K562 (cell line): Measurements from ENCODE around the gene PEF1. TPM values are rescaled to one million over a fixed set of nuclear protein-coding genes. Genes with fewer than 3 reads are reported as not detected.

Source experiments
- ATAC-seq: fragments of 200-7000 bp; cut with Tn5 transposase; 3 replicates; pipeline ENCODE4 v1.9.1; 2020; ENCODE audit warnings: moderate library complexity
- BruUV-seq: library from RNA; stranded (reverse); fragments of 400-500 nt; replicated peaks from 2 replicates; lab custom pipeline; 2021; lab: Mats Ljungman, UMichigan
- CTCF ChIA-PET: fragments of 300-600 bp; formaldehyde crosslinking; extraction: SDS; loops from one replicate; lab custom pipeline; 2021; ENCODE audit warnings: low intra/inter-chr PET ratio; lab: Yijun Ruan, JAX
- POLR2A ChIA-PET: fragments of 300-600, 350-650 bp; sonication (Branson Sonifier 250); formaldehyde crosslinking; extraction: SDS; loops from one replicate; lab custom pipeline; 2021; ENCODE audit warnings: antibody characterized with exemption, inconsistent platforms; lab: Yijun Ruan, JAX
- DNase-seq, 4 experiments: peaks; one replicate each; pipeline versions ENCODE4 v3.0.0 to v3.0.0-alpha.2; 2011 to 2018; ENCODE audit warnings: low spot score in 3 of 4, mixed read lengths in 3 of 4; ENCODE audit errors: extremely low read depth in 1 of 4
- FAIRE-seq: peaks from 2 replicates; lab custom pipeline; 2011; peaks lifted over from hg19 to GRCh38; lab: Jason Lieb, UNC
- H2AFZ ChIP-seq: 2 replicates; pipeline ENCODE4 v1.6.0; 2011; ENCODE audit warnings: low read depth, low read length, control low read depth, inconsistent platforms
- H3K27ac ChIP-seq: fragments of 200-600 bp; 3 replicates; pipeline ENCODE4 v1.8.0; 2011; ENCODE audit warnings: low read depth, mild to moderate bottlenecking, control low read depth, inconsistent platforms, low read length, moderate library complexity, mixed read lengths; ENCODE audit errors: extremely low read depth
- H3K27me3 ChIP-seq, 2 experiments: fragments of 300-600 bp in 1 of 2; 2 replicates in 1 of 2; 3 replicates in 1 of 2; pipeline versions ENCODE4 v1.6.0 to v1.8.0; 2011; ENCODE audit warnings: inconsistent platforms in 2 of 2, low read length in 2 of 2, mild to moderate bottlenecking in 1 of 2, mixed read lengths in 1 of 2, moderate library complexity in 1 of 2; ENCODE audit not compliant: control insufficient read depth in 2 of 2, insufficient read depth in 2 of 2
- H3K36me3 ChIP-seq: fragments of 300-600 bp; 3 replicates; pipeline ENCODE4 v1.8.0; 2011; ENCODE audit warnings: mild to moderate bottlenecking, low read length, inconsistent platforms; ENCODE audit not compliant: control insufficient read depth, insufficient read depth
- H3K4me1 ChIP-seq, 2 experiments: fragments of 200-600 bp in 1 of 2; replicated peaks in 1 of 2; 2 replicates in 1 of 2; 3 replicates in 1 of 2; pipeline versions ENCODE4 v1.5.1 to v1.8.0; 2011; ENCODE audit warnings: inconsistent platforms in 2 of 2, low read length in 2 of 2, mild to moderate bottlenecking in 1 of 2, mixed read lengths in 1 of 2, moderate library complexity in 1 of 2; ENCODE audit not compliant: control insufficient read depth in 2 of 2, insufficient read depth in 2 of 2
- H3K4me2 ChIP-seq: 2 replicates; pipeline ENCODE4 v1.6.1; 2011; ENCODE audit warnings: low read length, control low read depth, inconsistent platforms, mixed read lengths; ENCODE audit not compliant: insufficient read depth
- H3K4me3 ChIP-seq: fragments of 200-600 bp; sonication (generic), shearing (Covaris generic); 2 replicates; pipeline ENCODE4 v1.5.1; 2016; ENCODE audit warnings: control low read depth, inconsistent platforms
- H3K79me2 ChIP-seq: fragments of 200-600 bp; 3 replicates; pipeline ENCODE4 v1.8.0; 2011; ENCODE audit warnings: low read length, inconsistent platforms; ENCODE audit not compliant: control insufficient read depth, insufficient read depth
- H3K9ac ChIP-seq, 2 experiments: 2 replicates each; pipeline versions ENCODE4 v1.6.0 to v1.6.1; 2011; ENCODE audit warnings: low read depth in 2 of 2, low read length in 2 of 2, control low read depth in 1 of 2, inconsistent platforms in 1 of 2, mild to moderate bottlenecking in 1 of 2, mixed read lengths in 1 of 2; ENCODE audit not compliant: insufficient read depth in 1 of 2
- H3K9me1 ChIP-seq: one replicate; pipeline ENCODE4 v1.6.0; 2011; ENCODE audit warnings: inconsistent platforms, mild to moderate bottlenecking, low read length, moderate library complexity; ENCODE audit not compliant: control insufficient read depth, insufficient read depth
- H3K9me3 ChIP-seq: replicated peaks from 2 replicates; pipeline ENCODE4 v1.5.1; 2011; ENCODE audit warnings: low read depth, low read length, inconsistent platforms; ENCODE audit not compliant: control insufficient read depth, insufficient read depth
- H4K20me1 ChIP-seq: replicated peaks from 2 replicates; pipeline ENCODE4 v1.6.1; 2011; ENCODE audit warnings: low read length, inconsistent platforms, mixed read lengths; ENCODE audit not compliant: control insufficient read depth, insufficient read depth
- CREBBP ChIP-seq: IDR thresholded peaks from one replicate; pipeline ENCODE4 v1.6.1; 2012; ENCODE audit warnings: low read depth, mild to moderate bottlenecking, control low read depth, inconsistent platforms, low read length
- DIDO1 ChIP-seq: fragments of 450-650 bp; IDR thresholded peaks from 2 replicates; pipeline ENCODE4 v1.6.1; 2016; ENCODE audit warnings: low read depth, missing biosample characterization, missing genetic modification characterization
- EWSR1 ChIP-seq: fragments of 450-650 bp; IDR thresholded peaks from 2 replicates; pipeline ENCODE4 v1.6.1; 2018; ENCODE audit warnings: borderline replicate concordance, mild to moderate bottlenecking, low read depth, moderate library complexity; ENCODE audit not compliant: partially characterized antibody
- GTF2F1 ChIP-seq: IDR thresholded peaks from 2 replicates; pipeline ENCODE4 v1.6.1; 2011; ENCODE audit warnings: low read depth, low read length, improper control_type of control experiment
- NR1H2 ChIP-seq: sonication (generic); formaldehyde crosslinking; IDR thresholded peaks from 2 replicates; pipeline ENCODE4 v1.4.0; 2020; ENCODE audit warnings: mild to moderate bottlenecking, missing genetic modification reagents
- POLR2AphosphoS2 ChIP-seq: IDR thresholded peaks from 2 replicates; pipeline ENCODE4 v1.6.1; 2012; ENCODE audit warnings: low read length, improper control_type of control experiment
- SRSF1 ChIP-seq: fragments of 200-400 bp; formaldehyde crosslinking; IDR thresholded peaks from 2 replicates; pipeline ENCODE4 v1.6.1; 2017; ENCODE audit warnings: mild to moderate bottlenecking, low read depth, low read length, moderate library complexity
- TCFL5 ChIP-seq: fragments of 250-450 bp; sonication (Bioruptor Pico); conservative IDR thresholded peaks from 2 replicates; pipeline ENCODE4 v1.6.1; 2021; ENCODE audit warnings: mild to moderate bottlenecking, moderate library complexity, matching md5 sums
- ZFP36 ChIP-seq: fragments of 150-350 bp; IDR thresholded peaks from 2 replicates; pipeline ENCODE4 v1.6.1; 2018; ENCODE audit warnings: low read length, low read depth; ENCODE audit not compliant: partially characterized antibody
- ZNF12 ChIP-seq: sonication (generic); formaldehyde crosslinking; IDR thresholded peaks from 2 replicates; pipeline ENCODE4 v1.4.0; 2020; ENCODE audit warnings: mild to moderate bottlenecking, missing genetic modification reagents
- WGBS: fragments of 100-300 bp; shearing (Covaris generic); methylation state at CpG from one replicate; pipeline ENCODE4 v1.1.6; 2016; ENCODE audit warnings: low coverage, mixed read lengths; ENCODE audit not compliant: insufficient coverage; ENCODE audit errors: missing lambda C conversion rate; 5-methylcytosine and 5-hydroxymethylcytosine counted together
- in situ Hi-C: fragments of 300-500 bp; cut with MboI; formaldehyde crosslinking; loops from 4 replicates; pipeline ENCODE4 v1.15.0; 2018; ENCODE audit warnings: inconsistent platforms, mixed read lengths
- intact Hi-C: fragments of 100-400 bp; cut with micrococcal nuclease; formaldehyde crosslinking; loops from 2 replicates; pipeline ENCODE4 v1.14.2; 2022
- polyA plus RNA-seq, 8 experiments: library from polyadenylated mRNA; depleted of rRNA in 4 of 8; stranded (reverse) in 5 of 8; unstranded in 3 of 8; fragments of >200 nt; fragmentation: Nextera tagmentation in 2 of 8; fragmentation: Illumina TruSeq in 1 of 8; extraction: Ambion mirVana in 2 of 8; extraction: Trizol in 1 of 8; gene quantifications; 2 replicates each; pipeline versions ENCODE4 v1.2.1 to v1.2.3, GENCODE V29; 2011 to 2014; ENCODE audit warnings: inconsistent platforms in 1 of 8, missing spikeins in 1 of 8
- total RNA-seq, 7 experiments: library from RNA; depleted of rRNA in 6 of 7; stranded (reverse); fragments of >200 nt in 6 of 7; fragmentation: Illumina TruSeq in 2 of 7; extraction: Trizol in 2 of 7; gene quantifications; 2 replicates each; pipeline versions ENCODE4 v1.2.1 to v1.2.3, GENCODE V29; 2011 to 2021; ENCODE audit warnings: low replicate concordance in 1 of 7
- TF ChIP-seq, protein P1 (sequence below): fragments of 250-450 bp; sonication (Bioruptor Pico); IDR thresholded peaks from 2 replicates; pipeline ENCODE4 v1.6.1; 2021; ENCODE audit warnings: mild to moderate bottlenecking
- TF ChIP-seq, protein P2 (sequence below): sonication (generic); IDR thresholded peaks from 2 replicates; pipeline ENCODE4 v1.6.1; 2016
- TF ChIP-seq, protein P3 (sequence below), 3 experiments: IDR thresholded peaks in 2 of 3; conservative IDR thresholded peaks in 1 of 3; 2 replicates each; pipeline ENCODE4 v1.5.1; 2011 to 2012; ENCODE audit warnings: low read length in 3 of 3, mild to moderate bottlenecking in 3 of 3, control low read depth in 2 of 3, improper control_type of control experiment in 1 of 3, inconsistent platforms in 1 of 3, low read depth in 1 of 3, mixed read lengths in 1 of 3, moderate library complexity in 1 of 3; ENCODE audit not compliant: insufficient read depth in 2 of 3

PEF1 gene
- total and polyA plus RNA-seq, 9 of the 15 experiments (the other 6 are each of a cell fraction or from before 2014, with no cell fraction given): 26.3 to 95.5 (median 61.9) TPM

DNA sequence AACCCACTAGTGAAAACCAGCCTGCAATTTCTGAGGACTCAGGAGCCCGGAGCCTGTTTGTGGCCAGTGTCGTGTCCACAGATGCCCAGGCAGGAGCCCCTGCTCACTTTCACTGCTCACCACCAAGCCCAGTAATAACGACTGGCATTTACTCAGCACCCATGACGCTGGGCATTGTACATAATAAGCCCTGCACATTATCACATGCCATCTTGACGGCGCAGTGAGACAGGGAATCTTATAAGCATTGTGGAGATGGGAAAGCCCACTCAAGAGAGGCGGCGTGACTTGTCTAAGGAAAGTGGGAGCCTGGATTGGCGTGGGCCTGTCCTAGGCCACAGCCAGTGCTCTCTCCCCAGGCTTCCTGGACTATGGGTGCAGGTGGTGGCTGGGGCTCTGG, 28.8 kb upstream of the PEF1 start:
- Histone ChIP-seq H3K4me2 (no peak overlapping the region), H3K9me1 (no peaks in the 10 kb centered on the region), H4K20me1 (peaks cover 17% of the 10 kb centered on the region), H3K27ac (no peak overlapping the region), H2AFZ (no peak overlapping the region), H3K27me3 (peaks cover 69 to 98% of the 10 kb centered on the region in 2 experiments), H3K4me1 (peaks cover 0 to 12% of the 10 kb centered on the region in 2 experiments; a peak in 3 of 5 replicates), H3K9ac (no peak overlapping the region), H3K79me2 (no peaks in the 10 kb centered on the region), H3K4me3 (no peak overlapping the region), H3K36me3 (no peaks in the 10 kb centered on the region), H3K9me3 (no peaks in the 10 kb centered on the region)
- no peak for DNase-seq
- 2% methylated on average over 9 of the region's 9 CpGs for WGBS
- no peak for ATAC-seq
- FAIRE-seq: no peak
- in situ Hi-C loops (no loop called here), intact Hi-C loops (no loop called here)
- BruUV-seq: no TSS peak
- CTCF ChIA-PET: no interaction called here
- TF ChIP-seq POLR2AphosphoS2: no peak
- no peak for TF ChIP-seq NR1H2 (CRISPR knock-in tag)
- POLR2A ChIA-PET: interaction anchor here (0.6 to 1.0 kb wide), 2 partner anchors 13 to 637 kb away, joined by 3 to 5 read pairs; no protein-coding TSS in a partner anchor

DNA sequence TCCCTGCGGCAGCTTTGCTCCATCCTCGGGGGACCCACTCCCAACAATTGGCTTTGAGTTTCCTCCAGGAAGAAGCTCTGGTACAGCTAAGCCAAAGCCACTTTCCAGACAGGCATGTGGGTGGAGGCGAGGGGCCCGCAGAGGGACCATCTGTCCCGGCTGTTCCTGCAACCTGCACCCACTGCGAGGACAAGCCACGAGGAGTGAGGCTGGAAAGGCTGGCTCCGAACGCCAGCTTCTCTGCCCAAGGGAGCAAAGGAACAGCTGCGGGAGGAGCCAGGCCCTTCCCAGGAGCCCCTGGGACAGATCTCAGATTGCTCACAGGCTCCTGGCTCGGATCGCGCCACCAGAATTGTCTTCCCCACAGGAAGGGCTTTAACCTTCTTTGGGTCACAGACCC, 28.3 kb upstream of the PEF1 start:
- BruUV-seq: no TSS peak
- DNase-seq: no peak
- WGBS: 4% methylated on average over 13 of the region's 13 CpGs
- no peak for FAIRE-seq
- H3K36me3 ChIP-seq: no peaks in the 10 kb centered on the region
- H3K9ac ChIP-seq: no peak overlapping the region
- intact Hi-C loops (no loop called here), in situ Hi-C loops (no loop called here)
- peaks cover 0 to 12% of the 10 kb centered on the region in 2 experiments; a peak in 3 of 5 replicates for H3K4me1 ChIP-seq
- H2AFZ ChIP-seq: no peak overlapping the region
- TF ChIP-seq GTF2F1: no peak
- TF ChIP-seq, protein P1, sequence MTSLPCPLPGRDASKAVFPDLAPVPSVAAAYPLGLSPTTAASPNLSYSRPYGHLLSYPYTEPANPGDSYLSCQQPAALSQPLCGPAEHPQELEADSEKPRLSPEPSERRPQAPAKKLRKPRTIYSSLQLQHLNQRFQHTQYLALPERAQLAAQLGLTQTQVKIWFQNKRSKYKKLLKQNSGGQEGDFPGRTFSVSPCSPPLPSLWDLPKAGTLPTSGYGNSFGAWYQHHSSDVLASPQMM (CRISPR knock-in tag): no peak
- no peak for TF ChIP-seq EWSR1
- TF ChIP-seq, protein P2, sequence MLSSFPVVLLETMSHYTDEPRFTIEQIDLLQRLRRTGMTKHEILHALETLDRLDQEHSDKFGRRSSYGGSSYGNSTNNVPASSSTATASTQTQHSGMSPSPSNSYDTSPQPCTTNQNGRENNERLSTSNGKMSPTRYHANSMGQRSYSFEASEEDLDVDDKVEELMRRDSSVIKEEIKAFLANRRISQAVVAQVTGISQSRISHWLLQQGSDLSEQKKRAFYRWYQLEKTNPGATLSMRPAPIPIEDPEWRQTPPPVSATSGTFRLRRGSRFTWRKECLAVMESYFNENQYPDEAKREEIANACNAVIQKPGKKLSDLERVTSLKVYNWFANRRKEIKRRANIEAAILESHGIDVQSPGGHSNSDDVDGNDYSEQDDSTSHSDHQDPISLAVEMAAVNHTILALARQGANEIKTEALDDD: no peak
- TF ChIP-seq SRSF1: no peak
- no peak for TF ChIP-seq CREBBP
- no peak for TF ChIP-seq ZNF12 (CRISPR knock-in tag)
- no peak for TF ChIP-seq ZFP36
- no peak for TF ChIP-seq TCFL5
- TF ChIP-seq DIDO1 (tag): no peak
- TF ChIP-seq, protein P3, sequence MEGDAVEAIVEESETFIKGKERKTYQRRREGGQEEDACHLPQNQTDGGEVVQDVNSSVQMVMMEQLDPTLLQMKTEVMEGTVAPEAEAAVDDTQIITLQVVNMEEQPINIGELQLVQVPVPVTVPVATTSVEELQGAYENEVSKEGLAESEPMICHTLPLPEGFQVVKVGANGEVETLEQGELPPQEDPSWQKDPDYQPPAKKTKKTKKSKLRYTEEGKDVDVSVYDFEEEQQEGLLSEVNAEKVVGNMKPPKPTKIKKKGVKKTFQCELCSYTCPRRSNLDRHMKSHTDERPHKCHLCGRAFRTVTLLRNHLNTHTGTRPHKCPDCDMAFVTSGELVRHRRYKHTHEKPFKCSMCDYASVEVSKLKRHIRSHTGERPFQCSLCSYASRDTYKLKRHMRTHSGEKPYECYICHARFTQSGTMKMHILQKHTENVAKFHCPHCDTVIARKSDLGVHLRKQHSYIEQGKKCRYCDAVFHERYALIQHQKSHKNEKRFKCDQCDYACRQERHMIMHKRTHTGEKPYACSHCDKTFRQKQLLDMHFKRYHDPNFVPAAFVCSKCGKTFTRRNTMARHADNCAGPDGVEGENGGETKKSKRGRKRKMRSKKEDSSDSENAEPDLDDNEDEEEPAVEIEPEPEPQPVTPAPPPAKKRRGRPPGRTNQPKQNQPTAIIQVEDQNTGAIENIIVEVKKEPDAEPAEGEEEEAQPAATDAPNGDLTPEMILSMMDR (IDR thresholded peaks at IDR 0.05 in 2 of 3, conservative IDR thresholded peaks at IDR 0.05 in 1 of 3; ENCODE audit: insufficient read depth in 2 of 3, low read depth in 1 of 3, low read length in 3 of 3): no peak
- ChIA-PET CTCF (no interaction called here), POLR2A (interaction anchor here (0.6 to 1.0 kb wide), 3 partner anchors 13 to 637 kb away, joined by 3 to 5 read pairs (median 3); no protein-coding TSS in a partner anchor)
- H3K27ac ChIP-seq: no peak overlapping the region
- H3K4me2 ChIP-seq: no peak overlapping the region
- H4K20me1 ChIP-seq: peaks cover 17% of the 10 kb centered on the region
- H3K9me3 ChIP-seq: no peaks in the 10 kb centered on the region
- H3K79me2 ChIP-seq: no peaks in the 10 kb centered on the region
- H3K4me3 ChIP-seq: no peak overlapping the region
- no peaks in the 10 kb centered on the region for H3K9me1 ChIP-seq
- H3K27me3 ChIP-seq: peaks cover 67 to 98% of the 10 kb centered on the region in 2 experiments
- ATAC-seq: no peak
